Liver (tissue), 9 donors: ENCODE results near the gene NFIA. TPM values are rescaled to one million over a fixed set of nuclear protein-coding genes. Genes with fewer than 3 reads are reported as not detected.

Experiments used
- DNase-seq: peaks from one replicate; pipeline ENCODE4 v3.0.0-alpha.2; 2017; ENCODE audit warnings: low spot score
- H3K27ac ChIP-seq, 2 donors: one replicate each; pipeline ENCODE4 v1.7.0; 2013; ENCODE audit warnings: inconsistent platforms in 2 of 2, low read length in 2 of 2, control low read depth in 1 of 2, low read depth in 1 of 2, mild to moderate bottlenecking in 1 of 2
- H3K27me3 ChIP-seq, 4 donors: one replicate each; pipeline versions ENCODE4 v1.6.1 to v1.7.0; 2013; ENCODE audit warnings: low read length in 3 of 4, inconsistent platforms in 1 of 4, mild to moderate bottlenecking in 1 of 4, moderate library complexity in 1 of 4; ENCODE audit not compliant: control insufficient read depth in 4 of 4, insufficient read depth in 4 of 4
- H3K36me3 ChIP-seq, 4 donors: one replicate each; pipeline versions ENCODE4 v1.6.1 to v1.7.0; 2013; ENCODE audit warnings: low read length in 3 of 4, mild to moderate bottlenecking in 3 of 4, low read depth in 1 of 4, moderate library complexity in 1 of 4; ENCODE audit not compliant: control insufficient read depth in 4 of 4, insufficient read depth in 3 of 4
- H3K4me1 ChIP-seq, 4 donors: one replicate each; pipeline versions ENCODE4 v1.6.1 to v1.7.0; 2013; ENCODE audit warnings: low read length in 3 of 4, mild to moderate bottlenecking in 3 of 4, moderate library complexity in 1 of 4; ENCODE audit not compliant: control insufficient read depth in 4 of 4, insufficient read depth in 4 of 4
- H3K4me3 ChIP-seq, 3 donors: one replicate each; pipeline versions ENCODE4 v1.6.1 to v1.7.0; 2013; ENCODE audit warnings: low read length in 3 of 3, control low read depth in 1 of 3, low read depth in 1 of 3, mild to moderate bottlenecking in 1 of 3
- H3K9ac ChIP-seq, 2 donors: one replicate each; pipeline ENCODE4 v1.7.0; 2013; ENCODE audit warnings: low read length in 2 of 2, mild to moderate bottlenecking in 2 of 2, moderate library complexity in 2 of 2, control low read depth in 1 of 2, low read depth in 1 of 2
- H3K9me3 ChIP-seq, 4 donors: one replicate each; pipeline versions ENCODE4 v1.6.1 to v1.7.0; 2013; ENCODE audit warnings: low read length in 3 of 4; ENCODE audit not compliant: control insufficient read depth in 4 of 4
- EGR1 ChIP-seq, 2 donors: IDR thresholded peaks; 2 replicates each; pipeline ENCODE4 v1.6.1; 2016 to 2018; ENCODE audit warnings: antibody characterized with exemption in 2 of 2, low read depth in 2 of 2
- FOXA1 ChIP-seq: IDR thresholded peaks from 2 replicates; pipeline ENCODE4 v1.6.1; 2016; ENCODE audit warnings: antibody characterized with exemption
- FOXA2 ChIP-seq: IDR thresholded peaks from 2 replicates; pipeline ENCODE4 v1.6.1; 2016; ENCODE audit warnings: antibody characterized with exemption
- GABPA ChIP-seq, 2 donors: IDR thresholded peaks in 1 of 2; conservative IDR thresholded peaks in 1 of 2; 2 replicates each; pipeline ENCODE4 v1.6.1; 2016; ENCODE audit warnings: antibody characterized with exemption in 2 of 2, mild to moderate bottlenecking in 1 of 2, moderate library complexity in 1 of 2
- HNF4A ChIP-seq, 2 donors: conservative IDR thresholded peaks; 2 replicates each; pipeline ENCODE4 v1.6.1; 2016; ENCODE audit warnings: antibody characterized with exemption in 2 of 2, mild to moderate bottlenecking in 2 of 2
- HNF4G ChIP-seq: IDR thresholded peaks from 2 replicates; pipeline ENCODE4 v1.6.1; 2016; ENCODE audit warnings: antibody characterized with exemption
- JUND ChIP-seq, 2 donors: IDR thresholded peaks; 2 replicates each; pipeline ENCODE4 v1.6.1; 2016; ENCODE audit warnings: antibody characterized with exemption in 2 of 2
- NR2F2 ChIP-seq: IDR thresholded peaks from 2 replicates; pipeline ENCODE4 v1.6.1; 2016; ENCODE audit warnings: antibody characterized with exemption
- RAD21 ChIP-seq, 2 donors: IDR thresholded peaks; 2 replicates each; pipeline ENCODE4 v1.6.1; 2016; ENCODE audit warnings: antibody characterized with exemption in 2 of 2, mild to moderate bottlenecking in 2 of 2
- RXRA ChIP-seq, 2 donors: IDR thresholded peaks; 2 replicates each; pipeline ENCODE4 v1.6.1; 2017 to 2018; ENCODE audit warnings: antibody characterized with exemption in 2 of 2, mild to moderate bottlenecking in 1 of 2
- SP1 ChIP-seq: IDR thresholded peaks from 2 replicates; pipeline ENCODE4 v1.6.1; 2018; ENCODE audit warnings: antibody characterized with exemption, mild to moderate bottlenecking
- TAF1 ChIP-seq: conservative IDR thresholded peaks from 2 replicates; pipeline ENCODE4 v1.6.1; 2016; ENCODE audit warnings: antibody characterized with exemption, mild to moderate bottlenecking
- YY1 ChIP-seq: IDR thresholded peaks from 2 replicates; pipeline ENCODE4 v1.6.1; 2016; ENCODE audit warnings: antibody characterized with exemption, mild to moderate bottlenecking
- WGBS: extraction: QIAGEN DNeasy Blood & Tissue Kit; methylation state at CpG from one replicate; pipeline ENCODE4 v1.1.7; 2013; 5-methylcytosine and 5-hydroxymethylcytosine counted together
- polyA plus RNA-seq, 2 donors: library from polyadenylated mRNA; stranded (reverse) in 1 of 2; unstranded in 1 of 2; fragments of 200-250 nt in 1 of 2; fragments of >200 nt in 1 of 2; fragmentation: Nextera tagmentation in 1 of 2; extraction: Ambion mirVana in 1 of 2; gene quantifications; one replicate each; pipeline versions ENCODE4 v1.2.1 to v1.2.3, GENCODE V29; 2013 to 2015
- total RNA-seq, 2 donors: library from RNA; depleted of rRNA; stranded (reverse); fragments of >200 nt; gene quantifications; one replicate each; pipeline ENCODE4 v1.2.3, GENCODE V29; 2014
- TF ChIP-seq, protein P1 (sequence below): fragments of 150-350 bp; IDR thresholded peaks from 2 replicates; pipeline ENCODE4 v1.5.1; 2017; ENCODE audit warnings: improper control_type of control experiment, low read depth, low read length; ENCODE audit not compliant: missing input control
- TF ChIP-seq, protein P2 (sequence below): IDR thresholded peaks from 2 replicates; pipeline ENCODE4 v1.6.1; 2016; ENCODE audit warnings: antibody characterized with exemption, mild to moderate bottlenecking
- TF ChIP-seq, protein P3 (sequence below): IDR thresholded peaks from 2 replicates; pipeline ENCODE4 v1.6.1; 2016; ENCODE audit warnings: antibody characterized with exemption
- TF ChIP-seq, protein P4 (sequence below): IDR thresholded peaks from 2 replicates; pipeline ENCODE4 v1.6.1; 2016; ENCODE audit warnings: antibody characterized with exemption
- TF ChIP-seq, protein P5 (sequence below): IDR thresholded peaks from 2 replicates; pipeline ENCODE4 v1.6.1; 2016; ENCODE audit warnings: antibody characterized with exemption
- donor health status: healthy.
- donor health status: healthy.
- donor health status: healthy.
- donor health status: healthy.
- donor health status: healthy.

NFIA gene
- total and polyA plus RNA-seq, 4 donors: 6.8 to 53.7 (median 22.2) TPM

DNA sequence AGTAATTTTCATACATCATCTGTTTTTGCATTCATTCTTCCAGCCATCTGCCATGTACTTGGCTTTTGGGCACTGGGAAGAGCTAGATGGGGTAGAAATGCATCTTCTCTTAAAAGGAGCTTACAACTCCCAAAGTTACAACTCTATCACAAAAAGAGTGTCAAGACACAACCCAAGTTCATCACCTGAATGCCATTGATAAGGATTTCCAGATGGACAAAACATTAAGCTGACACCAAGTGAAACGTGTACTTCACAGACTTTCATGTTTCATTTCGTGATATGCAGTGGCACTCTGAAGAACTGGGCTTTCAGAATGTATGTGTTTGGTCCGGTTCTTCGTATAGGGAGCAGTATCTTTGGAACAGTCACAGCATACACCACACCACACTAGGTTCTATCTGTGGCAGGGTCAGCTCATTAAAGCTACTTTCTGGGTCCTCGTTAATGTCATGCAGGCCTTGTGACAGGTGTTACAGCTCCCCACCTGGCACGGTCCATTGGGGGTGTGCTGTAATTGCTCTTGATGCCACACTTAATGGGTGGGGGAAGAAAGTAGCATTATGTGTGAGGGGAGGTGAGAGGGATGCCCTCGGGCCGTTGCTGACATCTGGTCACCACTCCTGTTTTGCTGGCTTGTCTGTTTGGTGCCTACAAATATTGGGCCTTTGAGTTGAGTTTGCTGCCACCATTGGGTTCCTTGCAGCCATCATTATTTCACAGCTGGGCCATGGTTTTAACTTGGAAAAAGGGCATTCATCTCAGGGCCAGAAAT lies 164.9 kb downstream of the NFIA start:
- Histone ChIP-seq H3K36me3 (no peaks in the 10 kb centered on the region), H3K4me1 (peaks cover 10 to 20% (median 13%) of the 10 kb centered on the region in 4 donors), H3K4me3 (no peak overlapping the region), H3K27me3 (no peaks in the 10 kb centered on the region), H3K27ac (no peak overlapping the region), H3K9ac (no peak overlapping the region), H3K9me3 (no peaks in the 10 kb centered on the region)
- DNase-seq: no peak
- TF ChIP-seq NR2F2: no peak
- no peak for TF ChIP-seq HNF4G
- TF ChIP-seq TAF1: no peak
- no peak for TF ChIP-seq JUND (IDR thresholded peaks at IDR 0.05)
- TF ChIP-seq FOXA2: no peak
- TF ChIP-seq, protein P1, sequence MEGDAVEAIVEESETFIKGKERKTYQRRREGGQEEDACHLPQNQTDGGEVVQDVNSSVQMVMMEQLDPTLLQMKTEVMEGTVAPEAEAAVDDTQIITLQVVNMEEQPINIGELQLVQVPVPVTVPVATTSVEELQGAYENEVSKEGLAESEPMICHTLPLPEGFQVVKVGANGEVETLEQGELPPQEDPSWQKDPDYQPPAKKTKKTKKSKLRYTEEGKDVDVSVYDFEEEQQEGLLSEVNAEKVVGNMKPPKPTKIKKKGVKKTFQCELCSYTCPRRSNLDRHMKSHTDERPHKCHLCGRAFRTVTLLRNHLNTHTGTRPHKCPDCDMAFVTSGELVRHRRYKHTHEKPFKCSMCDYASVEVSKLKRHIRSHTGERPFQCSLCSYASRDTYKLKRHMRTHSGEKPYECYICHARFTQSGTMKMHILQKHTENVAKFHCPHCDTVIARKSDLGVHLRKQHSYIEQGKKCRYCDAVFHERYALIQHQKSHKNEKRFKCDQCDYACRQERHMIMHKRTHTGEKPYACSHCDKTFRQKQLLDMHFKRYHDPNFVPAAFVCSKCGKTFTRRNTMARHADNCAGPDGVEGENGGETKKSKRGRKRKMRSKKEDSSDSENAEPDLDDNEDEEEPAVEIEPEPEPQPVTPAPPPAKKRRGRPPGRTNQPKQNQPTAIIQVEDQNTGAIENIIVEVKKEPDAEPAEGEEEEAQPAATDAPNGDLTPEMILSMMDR: no peak
- TF ChIP-seq YY1: no peak
- no peak for TF ChIP-seq RXRA (IDR thresholded peaks at IDR 0.05)
- no peak for TF ChIP-seq GABPA (IDR thresholded peaks at IDR 0.05 in 1 of 2, conservative IDR thresholded peaks at IDR 0.05 in 1 of 2)
- no peak for TF ChIP-seq HNF4A (conservative IDR thresholded peaks at IDR 0.05)
- no peak for TF ChIP-seq EGR1 (IDR thresholded peaks at IDR 0.05; ENCODE audit: low read depth in 2 of 2)
- TF ChIP-seq, protein P2, sequence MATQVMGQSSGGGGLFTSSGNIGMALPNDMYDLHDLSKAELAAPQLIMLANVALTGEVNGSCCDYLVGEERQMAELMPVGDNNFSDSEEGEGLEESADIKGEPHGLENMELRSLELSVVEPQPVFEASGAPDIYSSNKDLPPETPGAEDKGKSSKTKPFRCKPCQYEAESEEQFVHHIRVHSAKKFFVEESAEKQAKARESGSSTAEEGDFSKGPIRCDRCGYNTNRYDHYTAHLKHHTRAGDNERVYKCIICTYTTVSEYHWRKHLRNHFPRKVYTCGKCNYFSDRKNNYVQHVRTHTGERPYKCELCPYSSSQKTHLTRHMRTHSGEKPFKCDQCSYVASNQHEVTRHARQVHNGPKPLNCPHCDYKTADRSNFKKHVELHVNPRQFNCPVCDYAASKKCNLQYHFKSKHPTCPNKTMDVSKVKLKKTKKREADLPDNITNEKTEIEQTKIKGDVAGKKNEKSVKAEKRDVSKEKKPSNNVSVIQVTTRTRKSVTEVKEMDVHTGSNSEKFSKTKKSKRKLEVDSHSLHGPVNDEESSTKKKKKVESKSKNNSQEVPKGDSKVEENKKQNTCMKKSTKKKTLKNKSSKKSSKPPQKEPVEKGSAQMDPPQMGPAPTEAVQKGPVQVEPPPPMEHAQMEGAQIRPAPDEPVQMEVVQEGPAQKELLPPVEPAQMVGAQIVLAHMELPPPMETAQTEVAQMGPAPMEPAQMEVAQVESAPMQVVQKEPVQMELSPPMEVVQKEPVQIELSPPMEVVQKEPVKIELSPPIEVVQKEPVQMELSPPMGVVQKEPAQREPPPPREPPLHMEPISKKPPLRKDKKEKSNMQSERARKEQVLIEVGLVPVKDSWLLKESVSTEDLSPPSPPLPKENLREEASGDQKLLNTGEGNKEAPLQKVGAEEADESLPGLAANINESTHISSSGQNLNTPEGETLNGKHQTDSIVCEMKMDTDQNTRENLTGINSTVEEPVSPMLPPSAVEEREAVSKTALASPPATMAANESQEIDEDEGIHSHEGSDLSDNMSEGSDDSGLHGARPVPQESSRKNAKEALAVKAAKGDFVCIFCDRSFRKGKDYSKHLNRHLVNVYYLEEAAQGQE: no peak
- TF ChIP-seq, protein P3, sequence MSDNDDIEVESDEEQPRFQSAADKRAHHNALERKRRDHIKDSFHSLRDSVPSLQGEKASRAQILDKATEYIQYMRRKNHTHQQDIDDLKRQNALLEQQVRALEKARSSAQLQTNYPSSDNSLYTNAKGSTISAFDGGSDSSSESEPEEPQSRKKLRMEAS: no peak
- no peak for TF ChIP-seq RAD21 (IDR thresholded peaks at IDR 0.05)
- no peak for TF ChIP-seq FOXA1
- TF ChIP-seq SP1: no peak
- TF ChIP-seq, protein P4, sequence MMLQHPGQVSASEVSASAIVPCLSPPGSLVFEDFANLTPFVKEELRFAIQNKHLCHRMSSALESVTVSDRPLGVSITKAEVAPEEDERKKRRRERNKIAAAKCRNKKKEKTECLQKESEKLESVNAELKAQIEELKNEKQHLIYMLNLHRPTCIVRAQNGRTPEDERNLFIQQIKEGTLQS: no peak
- TF ChIP-seq, protein P5, sequence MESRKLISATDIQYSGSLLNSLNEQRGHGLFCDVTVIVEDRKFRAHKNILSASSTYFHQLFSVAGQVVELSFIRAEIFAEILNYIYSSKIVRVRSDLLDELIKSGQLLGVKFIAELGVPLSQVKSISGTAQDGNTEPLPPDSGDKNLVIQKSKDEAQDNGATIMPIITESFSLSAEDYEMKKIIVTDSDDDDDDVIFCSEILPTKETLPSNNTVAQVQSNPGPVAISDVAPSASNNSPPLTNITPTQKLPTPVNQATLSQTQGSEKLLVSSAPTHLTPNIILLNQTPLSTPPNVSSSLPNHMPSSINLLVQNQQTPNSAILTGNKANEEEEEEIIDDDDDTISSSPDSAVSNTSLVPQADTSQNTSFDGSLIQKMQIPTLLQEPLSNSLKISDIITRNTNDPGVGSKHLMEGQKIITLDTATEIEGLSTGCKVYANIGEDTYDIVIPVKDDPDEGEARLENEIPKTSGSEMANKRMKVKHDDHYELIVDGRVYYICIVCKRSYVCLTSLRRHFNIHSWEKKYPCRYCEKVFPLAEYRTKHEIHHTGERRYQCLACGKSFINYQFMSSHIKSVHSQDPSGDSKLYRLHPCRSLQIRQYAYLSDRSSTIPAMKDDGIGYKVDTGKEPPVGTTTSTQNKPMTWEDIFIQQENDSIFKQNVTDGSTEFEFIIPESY: no peak
- 94% methylated on average over 8 of the region's 8 CpGs for WGBS
